ENCODE data around the gene KANSL1. TPM values are rescaled to one million over a fixed set of nuclear protein-coding genes. Genes with fewer than 3 reads are reported as not detected.

KANSL1 gene
- total RNA-seq, 1 experiment from 2014 or later: 47.6 TPM

DNA sequence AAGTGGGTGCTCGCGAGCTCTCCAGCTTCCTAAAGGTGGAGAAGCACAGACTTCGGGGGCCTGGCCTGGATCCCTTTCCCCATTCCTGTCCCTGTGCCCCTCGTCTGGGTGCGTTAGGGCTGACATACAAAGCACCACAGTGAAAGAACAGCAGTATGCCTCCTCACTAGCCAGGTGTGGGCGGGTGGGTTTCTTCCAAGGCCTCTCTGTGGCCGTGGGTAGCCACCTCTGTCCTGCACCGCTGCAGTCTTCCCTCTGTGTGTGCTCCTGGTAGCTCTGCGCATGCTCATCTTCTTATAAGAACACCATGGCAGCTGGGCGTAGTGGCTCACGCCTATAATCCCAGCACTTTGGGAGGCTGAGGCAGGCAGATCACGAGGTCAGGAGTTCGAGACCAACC, 196.1 kb downstream of the KANSL1 start:
- intact Hi-C loops (cut with micrococcal nuclease): no loop called here
- Histone ChIP-seq H3K79me2 (ENCODE audit: low read length) (no peaks in the 10 kb centered on the region), H3K27ac (ENCODE audit: low read length) (no peak overlapping the region), H3F3A (ENCODE audit: low read length, unreplicated experiment) (no peaks in the 10 kb centered on the region), H2AFZ (ENCODE audit: low read length) (no peak overlapping the region), H3K4me1 (ENCODE audit: insufficient read depth, low read length) (no peaks in the 10 kb centered on the region), H4K20me1 (ENCODE audit: low read length) (no peaks in the 10 kb centered on the region), H3K9me2 (replicated peaks; ENCODE audit: low read length) (no peaks in the 10 kb centered on the region), H3K36me3 (ENCODE audit: low read depth, low read length) (no peaks in the 10 kb centered on the region), H3K9ac (ENCODE audit: low read length) (no peak overlapping the region), H3K9me3 (ENCODE audit: low read length) (no peaks in the 10 kb centered on the region), H3K4me2 (ENCODE audit: low read length) (no peak overlapping the region), H3K27me3 (ENCODE audit: low read length) (no peaks in the 10 kb centered on the region), H3K4me3 (ENCODE audit: low read length) (no peak overlapping the region)
- no peak for DNase-seq
- no TSS peak for BruUV-seq (replicated peaks)
- TF ChIP-seq EZH2phosphoT487 (IDR thresholded peaks at IDR 0.05; ENCODE audit: borderline replicate concordance, low read length) (no peak), EZH2 (IDR thresholded peaks at IDR 0.05; ENCODE audit: low read length, unreplicated experiment) (no peak)
- ChIA-PET POLR2A (ENCODE audit: unreplicated experiment) (no interaction called here), CTCF (no interaction called here)
- no peak for ATAC-seq

DNA sequence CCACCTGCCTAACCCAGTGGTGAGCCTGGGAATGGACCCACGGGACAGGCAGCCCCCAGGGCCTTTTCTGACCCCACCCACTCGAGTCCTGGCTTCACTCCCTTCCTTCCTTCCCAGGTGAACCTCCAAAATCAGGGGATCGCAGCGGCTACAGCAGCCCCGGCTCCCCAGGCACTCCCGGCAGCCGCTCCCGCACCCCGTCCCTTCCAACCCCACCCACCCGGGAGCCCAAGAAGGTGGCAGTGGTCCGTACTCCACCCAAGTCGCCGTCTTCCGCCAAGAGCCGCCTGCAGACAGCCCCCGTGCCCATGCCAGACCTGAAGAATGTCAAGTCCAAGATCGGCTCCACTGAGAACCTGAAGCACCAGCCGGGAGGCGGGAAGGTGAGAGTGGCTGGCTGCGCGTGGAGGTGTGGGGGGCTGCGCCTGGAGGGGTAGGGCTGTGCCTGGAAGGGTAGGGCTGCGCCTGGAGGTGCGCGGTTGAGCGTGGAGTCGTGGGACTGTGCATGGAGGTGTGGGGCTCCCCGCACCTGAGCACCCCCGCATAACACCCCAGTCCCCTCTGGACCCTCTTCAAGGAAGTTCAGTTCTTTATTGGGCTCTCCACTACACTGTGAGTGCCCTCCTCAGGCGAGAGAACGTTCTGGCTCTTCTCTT, 196.8 kb downstream of the KANSL1 start:
- no peaks in the 10 kb centered on the region for H3K4me1 ChIP-seq (ENCODE audit: insufficient read depth, low read length)
- POLR2A ChIA-PET (ENCODE audit: unreplicated experiment): no interaction called here
- CTCF ChIA-PET: no interaction called here
- no peak overlapping the region for H2AFZ ChIP-seq (ENCODE audit: low read length)
- DNase-seq (no peak), ATAC-seq (no peak)
- H3K9me3 ChIP-seq (ENCODE audit: low read length): no peaks in the 10 kb centered on the region
- no TSS peak for BruUV-seq (replicated peaks)
- H3K9ac ChIP-seq (ENCODE audit: low read length): no peak overlapping the region
- intact Hi-C loops (cut with micrococcal nuclease): no loop called here
- TF ChIP-seq EZH2 (IDR thresholded peaks at IDR 0.05; ENCODE audit: low read length, unreplicated experiment) (no peak), EZH2phosphoT487 (IDR thresholded peaks at IDR 0.05; ENCODE audit: borderline replicate concordance, low read length) (no peak)
- TF ChIP-seq, protein P1, sequence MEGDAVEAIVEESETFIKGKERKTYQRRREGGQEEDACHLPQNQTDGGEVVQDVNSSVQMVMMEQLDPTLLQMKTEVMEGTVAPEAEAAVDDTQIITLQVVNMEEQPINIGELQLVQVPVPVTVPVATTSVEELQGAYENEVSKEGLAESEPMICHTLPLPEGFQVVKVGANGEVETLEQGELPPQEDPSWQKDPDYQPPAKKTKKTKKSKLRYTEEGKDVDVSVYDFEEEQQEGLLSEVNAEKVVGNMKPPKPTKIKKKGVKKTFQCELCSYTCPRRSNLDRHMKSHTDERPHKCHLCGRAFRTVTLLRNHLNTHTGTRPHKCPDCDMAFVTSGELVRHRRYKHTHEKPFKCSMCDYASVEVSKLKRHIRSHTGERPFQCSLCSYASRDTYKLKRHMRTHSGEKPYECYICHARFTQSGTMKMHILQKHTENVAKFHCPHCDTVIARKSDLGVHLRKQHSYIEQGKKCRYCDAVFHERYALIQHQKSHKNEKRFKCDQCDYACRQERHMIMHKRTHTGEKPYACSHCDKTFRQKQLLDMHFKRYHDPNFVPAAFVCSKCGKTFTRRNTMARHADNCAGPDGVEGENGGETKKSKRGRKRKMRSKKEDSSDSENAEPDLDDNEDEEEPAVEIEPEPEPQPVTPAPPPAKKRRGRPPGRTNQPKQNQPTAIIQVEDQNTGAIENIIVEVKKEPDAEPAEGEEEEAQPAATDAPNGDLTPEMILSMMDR (conservative IDR thresholded peaks at IDR 0.05; ENCODE audit: low read depth, low read length): no peak
- H3K79me2 ChIP-seq (ENCODE audit: low read length): no peaks in the 10 kb centered on the region
- no peaks in the 10 kb centered on the region for H3K27me3 ChIP-seq (ENCODE audit: low read length)
- no peak overlapping the region for H3K4me3 ChIP-seq (ENCODE audit: low read length)
- no peaks in the 10 kb centered on the region for H4K20me1 ChIP-seq (ENCODE audit: low read length)
- H3F3A ChIP-seq (ENCODE audit: low read length, unreplicated experiment): no peaks in the 10 kb centered on the region
- no peaks in the 10 kb centered on the region for H3K36me3 ChIP-seq (ENCODE audit: low read depth, low read length)
- H3K4me2 ChIP-seq (ENCODE audit: low read length): no peak overlapping the region
- no peaks in the 10 kb centered on the region for H3K9me2 ChIP-seq (replicated peaks; ENCODE audit: low read length)
- no peak overlapping the region for H3K27ac ChIP-seq (ENCODE audit: low read length)

DNA sequence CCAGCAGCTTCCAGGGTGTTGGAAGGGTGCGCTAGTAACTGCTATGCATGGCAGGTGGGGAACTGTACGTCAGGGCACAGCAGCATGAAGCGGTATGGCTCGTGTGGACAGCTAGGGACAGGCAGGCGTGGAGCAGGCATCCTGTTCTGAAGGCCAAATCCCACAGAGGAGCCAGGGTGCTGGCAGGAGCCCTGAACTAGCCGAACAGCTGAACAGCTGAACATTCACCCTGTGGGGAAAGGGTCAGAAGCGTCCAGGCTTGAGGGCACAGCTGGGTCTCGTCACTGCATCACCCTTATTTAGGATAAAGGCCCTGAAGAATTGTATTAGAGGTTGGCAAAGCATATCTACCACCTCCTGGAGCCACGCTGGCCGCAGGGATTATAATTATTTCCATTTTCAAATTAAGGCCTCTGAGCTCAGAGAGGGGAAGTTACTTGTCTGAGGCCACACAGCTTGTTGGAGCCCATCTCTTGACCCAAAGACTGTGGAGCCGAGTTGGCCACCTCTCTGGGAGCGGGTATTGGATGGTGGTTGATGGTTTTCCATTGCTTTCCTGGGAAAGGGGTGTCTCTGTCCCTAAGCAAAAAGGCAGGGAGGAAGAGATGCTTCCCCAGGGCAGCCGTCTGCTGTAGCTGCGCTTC, 197.5 kb downstream of the KANSL1 start:
- BruUV-seq (replicated peaks): no TSS peak
- H3K9me3 ChIP-seq (ENCODE audit: low read length): no peaks in the 10 kb centered on the region
- no peaks in the 10 kb centered on the region for H3K9me2 ChIP-seq (replicated peaks; ENCODE audit: low read length)
- CTCF ChIA-PET: interaction anchor here (0.6 kb wide), 1 partner anchor 55 kb away, joined by 3 read pairs; no protein-coding TSS in a partner anchor
- DNase-seq (no peak), ATAC-seq (no peak)
- H3K9ac ChIP-seq (ENCODE audit: low read length): no peak overlapping the region
- no peak for TF ChIP-seq EZH2phosphoT487 (IDR thresholded peaks at IDR 0.05; ENCODE audit: borderline replicate concordance, low read length)
- TF ChIP-seq EZH2 (IDR thresholded peaks at IDR 0.05; ENCODE audit: low read length, unreplicated experiment): no peak
- TF ChIP-seq, protein P1 (conservative IDR thresholded peaks at IDR 0.05; ENCODE audit: low read depth, low read length): no peak
- no peaks in the 10 kb centered on the region for H3K36me3 ChIP-seq (ENCODE audit: low read depth, low read length)
- H3F3A ChIP-seq (ENCODE audit: low read length, unreplicated experiment): no peaks in the 10 kb centered on the region
- no peaks in the 10 kb centered on the region for H3K79me2 ChIP-seq (ENCODE audit: low read length)
- no peak overlapping the region for H3K4me2 ChIP-seq (ENCODE audit: low read length)
- no peaks in the 10 kb centered on the region for H4K20me1 ChIP-seq (ENCODE audit: low read length)
- H2AFZ ChIP-seq (ENCODE audit: low read length): no peak overlapping the region
- POLR2A ChIA-PET (ENCODE audit: unreplicated experiment): no interaction called here
- H3K27ac ChIP-seq (ENCODE audit: low read length): no peak overlapping the region
- H3K27me3 ChIP-seq (ENCODE audit: low read length): no peaks in the 10 kb centered on the region
- H3K4me3 ChIP-seq (ENCODE audit: low read length): no peak overlapping the region
- no peaks in the 10 kb centered on the region for H3K4me1 ChIP-seq (ENCODE audit: insufficient read depth, low read length)
- intact Hi-C loops (cut with micrococcal nuclease): no loop called here

Measured in PC-3 (cell line).